Kasumi-1 (cell line): ENCODE data around the gene CEBPE.
"Not testable (repeated sequence)": the region's sequence is repeated elsewhere in the genome, so short reads cannot be mapped to it uniquely, and the experiment has no call there.

Source experiments
- DNase-seq, 2 experiments: peaks; one replicate each; lab custom pipeline; 2025; lab: John Stamatoyannopoulos, UW

CEBPE gene

GRCh38 chr14:23121361-23121771 is 2.3 kb upstream of the CEBPE start:
- no peak for DNase-seq

- peak; percentile 71 to 81 for DNase-seq
These were observed 1.6 kb upstream of the CEBPE start for GRCh38 chr14:23120541-23121251.

- DNase-seq = peak; percentile 97
These were observed 590 bp upstream of the CEBPE start for GRCh38 chr14:23119363-23120327.

- DNase-seq = no peak
These were observed 1.6 kb downstream of the CEBPE start for GRCh38 chr14:23117371-23118020.

GRCh38 chr14:23115918-23116317 is 3.1 kb downstream of the CEBPE start:
- no peak for DNase-seq

GRCh38 chr14:23115039-23115731 is 3.9 kb downstream of the CEBPE start:
- DNase-seq = peak; percentile 23 to 39

- no peak for DNase-seq
These were observed 4.4 kb downstream of the CEBPE start for GRCh38 chr14:23114669-23115038.

GRCh38 chr14:23114120-23114458 is 5.0 kb downstream of the CEBPE start:
- DNase-seq = no peak

GRCh38 chr14:23113431-23114119 is 5.5 kb downstream of the CEBPE start:
- peak; percentile 81 to 82 for DNase-seq

GRCh38 chr14:23112359-23113178 is 6.5 kb downstream of the CEBPE start:
- DNase-seq = peak; percentile 87 to 89

- no peak for DNase-seq
These were observed 8.3 kb downstream of the CEBPE start for GRCh38 chr14:23110579-23111365.

GRCh38 chr14:23109769-23110168 is 9.3 kb downstream of the CEBPE start:
- DNase-seq = no peak

- not testable (repeated sequence) for DNase-seq
These were observed 10.9 kb downstream of the CEBPE start for GRCh38 chr14:23108169-23108568.

GRCh38 chr14:23107620-23108019 is 11.4 kb downstream of the CEBPE start:
- not testable (repeated sequence) for DNase-seq

- DNase-seq = no peak
These were observed 12.4 kb downstream of the CEBPE start for GRCh38 chr14:23106747-23107045.

- no peak for DNase-seq
These were observed 13.7 kb downstream of the CEBPE start for GRCh38 chr14:23105348-23105824.

- DNase-seq = no peak
These were observed 14.3 kb downstream of the CEBPE start, which contains the start of gene CIROP for GRCh38 chr14:23104591-23105347. CIROP (minus strand) TSS chr14:23104989; CDS start chr14:23104920, 69 bp downstream.

- no peak for DNase-seq
These were observed 14.9 kb downstream of the CEBPE start for GRCh38 chr14:23104070-23104590.

GRCh38 chr14:23103581-23103980 is 15.5 kb downstream of the CEBPE start:
- DNase-seq = no peak
